Measurements from ENCODE around the gene ALOXE3. TPM values are rescaled to one million over a fixed set of nuclear protein-coding genes. Genes with fewer than 3 reads are reported as not detected.

The ALOXE3 gene
- total RNA-seq, 1 donor from 2014 or later: not detected

DNA sequence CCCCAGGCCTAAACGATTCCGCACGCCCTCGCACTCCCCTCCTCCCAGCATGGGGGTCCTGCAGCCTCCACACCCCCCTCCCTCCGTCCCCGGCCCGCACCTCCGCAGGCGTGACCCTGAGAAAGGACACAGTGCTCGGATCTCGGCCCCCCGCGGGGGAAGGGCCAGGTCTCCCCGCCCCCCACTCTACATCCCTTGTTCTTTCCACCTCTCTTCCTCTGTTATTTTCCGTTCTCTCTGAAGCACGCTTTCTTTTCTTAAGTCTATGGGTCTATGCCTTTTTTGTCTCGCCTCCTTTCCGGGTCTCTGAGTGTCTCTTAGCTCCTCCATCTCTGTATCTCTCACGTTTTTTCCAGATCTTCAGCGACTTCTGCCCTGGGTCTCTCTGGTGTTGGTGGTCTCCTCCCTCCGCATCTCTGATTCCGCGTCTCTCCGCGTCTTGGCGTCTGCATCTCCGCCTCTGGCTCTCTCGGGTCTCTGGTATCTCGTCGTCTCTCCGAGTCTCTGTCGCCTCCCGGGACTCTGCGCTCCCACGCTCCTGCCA is 7.7 kb upstream of the ALOXE3 start:
- intact Hi-C loops (cut with micrococcal nuclease): no loop called here
- DNase-seq (no peak), ATAC-seq (peak; percentile 1)

GRCh38 chr17:8125154-8125946 is 7.0 kb upstream of the ALOXE3 start:
- intact Hi-C loops (cut with micrococcal nuclease): no loop called here
- ATAC-seq: peak; percentile 41
- DNase-seq: peak; percentile 78

GRCh38 chr17:8124350-8125153 is 6.2 kb upstream of the ALOXE3 start:
- intact Hi-C loops (cut with micrococcal nuclease): no loop called here
- DNase-seq (no peak), ATAC-seq (no peak)

GRCh38 chr17:8123695-8124349 is 5.5 kb upstream of the ALOXE3 start, which contains the start of gene HES7:
TSS of gene HES7 (minus strand) at chr17:8124106. CDS start at chr17:8124084, 22 bp downstream.
- intact Hi-C loops (cut with micrococcal nuclease): no loop called here
- ATAC-seq (no peak), DNase-seq (no peak)

DNA sequence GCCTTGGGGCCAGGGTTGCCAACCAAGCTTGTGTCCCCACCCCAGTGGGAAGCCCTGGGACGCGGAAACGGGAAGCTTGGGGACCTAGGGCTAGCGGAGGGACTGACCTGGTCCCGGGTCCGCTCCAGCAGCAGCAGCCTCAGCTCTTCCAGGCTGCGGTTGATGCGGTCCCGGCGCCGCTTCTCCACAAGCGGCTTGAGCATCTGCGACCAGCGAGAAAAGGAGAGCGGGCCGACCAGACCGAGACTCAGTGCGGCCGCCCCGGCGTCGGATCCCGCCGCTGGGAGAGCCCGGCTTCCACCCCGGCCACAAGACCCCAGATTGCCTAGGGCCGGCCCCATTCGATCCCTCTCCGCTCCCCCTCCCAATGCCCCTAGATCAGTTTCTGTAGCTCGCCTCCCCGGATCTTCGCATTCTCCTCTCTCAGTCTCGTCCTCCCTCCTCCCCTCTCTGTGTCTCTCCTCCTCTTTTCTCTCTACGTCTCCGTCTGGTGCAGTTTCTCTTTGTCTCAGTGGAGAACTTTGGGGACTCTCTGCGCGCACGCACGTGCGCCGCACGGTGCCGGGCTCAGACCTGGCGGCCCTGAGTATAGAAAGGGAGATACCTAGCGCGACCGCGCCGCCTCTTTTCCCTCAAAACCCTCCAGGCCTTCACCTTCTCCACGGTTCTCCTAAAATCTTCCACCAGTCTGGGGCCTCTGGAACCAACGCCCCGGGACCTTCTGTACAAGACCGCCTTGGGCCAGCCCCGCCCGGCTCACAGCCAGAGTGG is 4.8 kb upstream of the ALOXE3 start:
- intact Hi-C loops (cut with micrococcal nuclease): no loop called here
- peak; percentile 66 for DNase-seq

GRCh38 chr17:8122422-8122923 is 4.2 kb upstream of the ALOXE3 start:
- ATAC-seq (no peak), DNase-seq (no peak)
- intact Hi-C loops (cut with micrococcal nuclease): no loop called here

More for the DNA sequence above, 4.8 kb upstream of the ALOXE3 start:
- ATAC-seq: no peak

GRCh38 chr17:8121681-8122421 is 3.5 kb upstream of the ALOXE3 start:
- intact Hi-C loops (cut with micrococcal nuclease): no loop called here
- ATAC-seq (peak; percentile 37), DNase-seq (peak; percentile 80)

DNA sequence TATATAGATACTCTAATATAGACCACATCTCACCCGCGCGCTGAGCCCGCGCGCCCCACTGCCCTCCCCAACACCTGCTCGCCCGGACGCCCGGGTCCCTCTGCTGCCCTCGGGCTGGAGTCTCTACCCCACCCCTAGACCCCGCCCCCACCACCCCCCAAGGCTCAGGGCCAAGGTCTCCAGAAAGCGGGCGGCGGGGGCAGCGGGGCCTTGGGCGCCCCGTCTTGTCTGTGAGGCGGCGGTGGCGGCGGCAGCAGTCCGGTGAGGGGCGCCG is 3.0 kb upstream of the ALOXE3 start:
- DNase-seq (no peak), ATAC-seq (no peak)
- intact Hi-C loops (cut with micrococcal nuclease): no loop called here

GRCh38 chr17:8120520-8121406 is 2.4 kb upstream of the ALOXE3 start:
- DNase-seq (peak; percentile 73), ATAC-seq (peak; percentile 18)
- intact Hi-C loops (cut with micrococcal nuclease): no loop called here

GRCh38 chr17:8119581-8120519 is 1.5 kb upstream of the ALOXE3 start:
- DNase-seq (peak; percentile 82), ATAC-seq (peak; percentile 65)
- intact Hi-C loops (cut with micrococcal nuclease): no loop called here

GRCh38 chr17:8118769-8119580 is 661 bp upstream of the ALOXE3 start:
- DNase-seq (peak; percentile 95), ATAC-seq (peak; percentile 82)
- intact Hi-C loops (cut with micrococcal nuclease): no loop called here

DNA sequence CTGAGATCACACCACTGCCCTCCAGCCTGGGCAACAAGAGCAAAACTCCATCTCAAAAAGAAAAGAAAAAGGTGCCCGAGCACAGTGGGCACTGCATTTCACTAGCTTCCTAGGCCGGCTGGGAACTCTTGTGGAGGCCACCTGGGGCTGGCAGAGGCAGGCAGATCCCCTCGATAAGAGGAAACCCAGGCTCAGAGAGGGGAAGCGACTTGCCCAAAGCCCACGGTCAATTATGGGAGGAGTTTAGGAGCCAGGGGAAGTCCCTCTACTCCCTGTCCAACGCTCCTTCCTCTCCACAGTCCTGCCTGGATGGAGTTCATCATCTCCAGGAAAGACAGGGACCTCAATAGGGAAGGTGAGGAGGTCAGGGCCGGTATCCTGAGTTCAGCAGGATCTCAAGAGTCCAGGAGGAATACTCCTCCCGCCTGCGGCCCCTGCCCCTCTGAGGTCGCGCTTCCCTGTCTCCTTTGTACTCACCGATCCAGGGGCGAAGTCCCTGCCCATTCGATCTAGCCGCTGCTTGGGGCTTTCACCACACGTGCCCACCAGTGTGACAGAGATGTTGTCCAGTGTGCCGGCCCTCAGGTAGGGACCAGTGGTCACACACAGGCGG is 841 bp downstream of the ALOXE3 start:
- intact Hi-C loops (cut with micrococcal nuclease): no loop called here
- DNase-seq: no peak
- no peak for ATAC-seq

DNA sequence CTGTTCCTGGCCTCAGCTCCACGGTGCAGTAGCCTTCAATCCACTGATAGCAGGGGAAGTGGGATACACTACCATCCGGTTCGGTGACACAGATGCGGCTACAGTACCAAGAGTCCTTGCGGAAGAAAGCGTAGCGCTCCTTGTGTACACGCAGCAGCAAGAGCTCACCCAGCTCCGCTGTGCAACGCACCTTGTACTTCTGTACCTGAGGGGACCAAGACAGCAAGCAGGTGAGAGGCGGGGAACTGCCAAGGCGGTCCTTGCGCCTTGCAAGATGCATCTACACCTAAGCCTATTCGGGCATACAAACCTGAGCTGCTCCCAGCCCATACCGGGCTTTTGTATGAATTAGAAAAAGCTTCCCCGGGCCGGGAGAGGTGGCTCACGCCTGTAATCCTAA is 1.5 kb downstream of the ALOXE3 start:
- intact Hi-C loops (cut with micrococcal nuclease): no loop called here
- no peak for DNase-seq
- ATAC-seq: no peak

GRCh38 chr17:8110907-8111306 is 7.4 kb downstream of the ALOXE3 start:
- intact Hi-C loops (cut with micrococcal nuclease): no loop called here
- ATAC-seq (no peak), DNase-seq (no peak)

DNA sequence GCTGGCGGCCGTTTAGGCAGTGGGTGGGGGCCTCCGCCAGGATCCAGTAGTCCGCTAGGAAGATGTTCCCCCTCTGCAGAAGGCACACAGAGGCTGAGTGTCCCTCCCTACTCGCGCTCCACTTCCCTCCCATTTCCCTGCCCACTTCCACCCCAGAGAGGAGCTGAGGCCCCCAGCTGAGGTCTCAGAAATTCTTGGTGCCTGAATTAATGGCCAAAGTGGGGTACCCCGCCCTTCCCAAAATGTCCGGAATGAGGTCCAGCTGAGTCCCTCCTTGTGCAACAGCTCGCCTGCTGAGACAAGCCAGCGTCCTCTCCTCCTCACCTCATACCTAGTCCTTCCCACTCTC is 7.9 kb downstream of the ALOXE3 start:
- intact Hi-C loops (cut with micrococcal nuclease): no loop called here
- ATAC-seq (no peak), DNase-seq (no peak)
